AG04449 (cell line): ENCODE data around the gene DVL2.
A peak's percentile ranks its signal among the peaks of the same experiment; 100 is the strongest.

Source experiments
- CTCF ChIA-PET: fragments of 350-600 bp; formaldehyde crosslinking; extraction: SDS; loops from one replicate; lab custom pipeline; 2021; ENCODE audit warnings: antibody characterized with exemption; lab: Yijun Ruan, JAX
- POLR2A ChIA-PET: fragments of 400-600, 350-600 bp; formaldehyde crosslinking; extraction: SDS; loops from one replicate; lab custom pipeline; 2020; ENCODE audit warnings: antibody characterized with exemption, inconsistent platforms; lab: Yijun Ruan, JAX
- DNase-seq: peaks from one replicate; pipeline ENCODE4 v3.0.0-alpha.2; 2010; ENCODE audit warnings: low read depth, low spot score
- H3K4me3 ChIP-seq: 2 replicates; pipeline ENCODE4 v1.5.1; 2011; ENCODE audit warnings: low read depth, mild to moderate bottlenecking, control low read depth, low read length
- CTCF ChIP-seq: IDR thresholded peaks from one replicate; pipeline ENCODE4 v1.5.1; 2011; ENCODE audit warnings: mild to moderate bottlenecking, moderate library complexity, low read length, control low read depth, inconsistent platforms; ENCODE audit not compliant: insufficient read depth; ENCODE audit errors: missing control alignments

DVL2 gene

GRCh38 chr17:7281074-7281952 is 47.0 kb upstream of the DVL2 start, which contains the start of gene SLC2A4:
Gene SLC2A4, plus strand, starts transcription at chr17:7281718. Its CDS starts 217 bp downstream, at chr17:7281935.
- TF ChIP-seq CTCF: no peak
- ChIA-PET CTCF (interaction anchor here (0.6 to 13.4 kb wide), 12 partner anchors 10 to 308 kb away, joined by 3 to 255 read pairs (median 7); partner anchors contain the start of gene NEURL4), POLR2A (interaction anchor here (0.6 to 1.4 kb wide), 3 partner anchors 22 to 70 kb away, joined by 3 to 4 read pairs (median 3); no protein-coding TSS in a partner anchor)
- no peak for DNase-seq
- peak within 1 kb of the TSS; percentile 52 for H3K4me3 ChIP-seq

GRCh38 chr17:7280519-7281073 is 46.3 kb upstream of the DVL2 start:
- TF ChIP-seq CTCF: peak; percentile 96
- POLR2A ChIA-PET: interaction anchor here (1.0 to 1.4 kb wide), 2 partner anchors 21 to 65 kb away, joined by 3 to 4 read pairs; no protein-coding TSS in a partner anchor
- DNase-seq: no peak
- H3K4me3 ChIP-seq: peak overlapping the region; percentile 52
- CTCF ChIA-PET: interaction anchor here (0.6 to 13.4 kb wide), 15 partner anchors 11 to 327 kb away, joined by 3 to 255 read pairs (median 4); partner anchors contain the start of genes CTDNEP1, MPDU1, NEURL4 and TNFSF12

GRCh38 chr17:7279448-7279847 is 45.1 kb upstream of the DVL2 start:
- no peak overlapping the region for H3K4me3 ChIP-seq
- ChIA-PET CTCF (interaction anchor here (0.9 to 13.4 kb wide), 8 partner anchors 12 to 281 kb away, joined by 3 to 255 read pairs (median 26); partner anchors contain the start of genes NEURL4 and PHF23), POLR2A (interaction anchor here (0.7 kb wide), 1 partner anchor 73 kb away, joined by 3 read pairs; no protein-coding TSS in a partner anchor)
- no peak for TF ChIP-seq CTCF
- DNase-seq: no peak

GRCh38 chr17:7266784-7267183 is 32.5 kb upstream of the DVL2 start:
- ChIA-PET POLR2A (interaction anchor here (0.6 to 0.7 kb wide), 2 partner anchors 16 to 89 kb away, joined by 3 to 4 read pairs; no protein-coding TSS in a partner anchor), CTCF (interaction anchor here (1.0 to 5.3 kb wide), 3 partner anchors 14 to 30 kb away, joined by 4 to 29 read pairs (median 11); partner anchors contain the start of gene SLC2A4)
- no peak for TF ChIP-seq CTCF
- no peak overlapping the region for H3K4me3 ChIP-seq
- no peak for DNase-seq

GRCh38 chr17:7263801-7264078 is 29.4 kb upstream of the DVL2 start:
- CTCF ChIA-PET: interaction anchor here (1.3 to 5.3 kb wide), 4 partner anchors 9 to 33 kb away, joined by 3 to 29 read pairs (median 10); partner anchors contain the start of gene SLC2A4
- H3K4me3 ChIP-seq: no peak overlapping the region
- TF ChIP-seq CTCF: no peak
- POLR2A ChIA-PET: no interaction called here
- DNase-seq: no peak
